Brain microvascular endothelial cell (primary cell): Measurements from ENCODE around the gene SRSF1.

ENCODE experiments used
- DNase-seq: peaks from one replicate; pipeline ENCODE4 v3.0.0-alpha.2; 2020
- H3K27ac ChIP-seq: fragments of 250-450 bp; sonication (Bioruptor Pico); 2 replicates; pipeline ENCODE4 v1.5.1; 2020; ENCODE audit warnings: mild to moderate bottlenecking, moderate library complexity
- H3K27me3 ChIP-seq: fragments of 250-450 bp; sonication (Bioruptor Pico); replicated peaks from 2 replicates; pipeline ENCODE4 v1.5.1; 2020; ENCODE audit warnings: mild to moderate bottlenecking
- H3K36me3 ChIP-seq: fragments of 250-450 bp; sonication (Bioruptor Pico); replicated peaks from 2 replicates; pipeline ENCODE4 v1.5.1; 2020; ENCODE audit warnings: mild to moderate bottlenecking
- H3K4me3 ChIP-seq: 2 replicates; pipeline ENCODE4 v1.5.1; 2011; ENCODE audit warnings: low read depth, mild to moderate bottlenecking, control low read depth, low read length, moderate library complexity
- in situ Hi-C: cut with HindIII; loops from 2 replicates; pipeline ENCODE4 v1.10.0; 2017; ENCODE audit warnings: low sequenced_read_pairs, low pct_ligation_motif_present
- TF ChIP-seq, protein P1 (sequence below): IDR thresholded peaks from 2 replicates; pipeline ENCODE4 v1.5.1; 2011; ENCODE audit warnings: low read depth, mild to moderate bottlenecking, moderate library complexity, low read length, control low read depth, inconsistent platforms; ENCODE audit errors: missing control alignments

SRSF1 gene

DNA sequence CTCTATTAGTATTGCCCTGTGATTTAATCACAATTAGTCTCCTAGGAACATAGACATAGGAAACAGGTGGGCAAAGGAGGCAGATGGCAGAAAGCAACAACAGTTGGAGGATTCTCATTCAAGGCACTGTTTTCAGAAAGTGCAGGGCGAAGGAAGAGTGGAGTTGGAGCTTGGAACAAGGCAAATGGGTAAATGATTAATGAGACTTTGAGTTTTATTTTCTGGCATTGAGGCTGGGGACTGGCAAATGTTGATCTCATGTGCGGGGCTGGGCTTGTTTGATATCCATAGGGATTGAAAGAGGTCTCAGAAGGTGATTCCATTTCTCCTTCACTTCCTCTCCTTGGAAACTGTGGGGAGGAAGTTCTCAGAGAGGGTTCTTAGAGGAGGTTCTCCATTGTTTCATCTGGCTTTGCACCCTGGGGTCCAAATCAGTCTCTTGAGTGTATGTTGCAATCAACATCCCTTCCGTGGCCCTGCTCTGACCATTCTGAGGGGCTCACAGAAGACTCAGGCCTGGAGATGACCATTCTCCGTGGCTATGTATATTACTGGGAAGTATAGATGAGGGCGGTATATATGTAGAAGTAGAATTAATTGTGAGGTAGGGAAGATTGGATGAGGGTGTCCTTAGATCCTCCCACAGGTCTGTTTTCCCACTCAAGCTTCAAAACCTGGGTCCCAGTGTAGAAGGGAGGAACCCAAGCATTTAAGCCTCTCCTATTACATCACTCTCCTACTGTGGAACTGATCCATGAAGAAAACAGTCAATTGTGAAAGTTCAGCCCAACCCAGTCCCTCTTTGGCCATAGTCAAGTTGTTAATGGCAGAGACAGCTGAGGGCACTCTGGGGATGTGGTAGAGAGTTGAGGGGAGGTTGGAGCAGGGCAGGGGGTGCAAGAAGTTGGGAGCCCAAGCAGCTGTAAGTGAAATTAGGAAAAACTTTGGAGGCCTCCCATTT is 36.5 kb upstream of the SRSF1 start:
- in situ Hi-C loops, result no loop called here
- Histone ChIP-seq H3K27ac (no peak overlapping the region), H3K36me3 (no peaks in the 10 kb centered on the region), H3K4me3 (no peak overlapping the region), H3K27me3 (peaks cover 4% of the 10 kb centered on the region)
- DNase-seq, result no peak
- TF ChIP-seq, protein P1, sequence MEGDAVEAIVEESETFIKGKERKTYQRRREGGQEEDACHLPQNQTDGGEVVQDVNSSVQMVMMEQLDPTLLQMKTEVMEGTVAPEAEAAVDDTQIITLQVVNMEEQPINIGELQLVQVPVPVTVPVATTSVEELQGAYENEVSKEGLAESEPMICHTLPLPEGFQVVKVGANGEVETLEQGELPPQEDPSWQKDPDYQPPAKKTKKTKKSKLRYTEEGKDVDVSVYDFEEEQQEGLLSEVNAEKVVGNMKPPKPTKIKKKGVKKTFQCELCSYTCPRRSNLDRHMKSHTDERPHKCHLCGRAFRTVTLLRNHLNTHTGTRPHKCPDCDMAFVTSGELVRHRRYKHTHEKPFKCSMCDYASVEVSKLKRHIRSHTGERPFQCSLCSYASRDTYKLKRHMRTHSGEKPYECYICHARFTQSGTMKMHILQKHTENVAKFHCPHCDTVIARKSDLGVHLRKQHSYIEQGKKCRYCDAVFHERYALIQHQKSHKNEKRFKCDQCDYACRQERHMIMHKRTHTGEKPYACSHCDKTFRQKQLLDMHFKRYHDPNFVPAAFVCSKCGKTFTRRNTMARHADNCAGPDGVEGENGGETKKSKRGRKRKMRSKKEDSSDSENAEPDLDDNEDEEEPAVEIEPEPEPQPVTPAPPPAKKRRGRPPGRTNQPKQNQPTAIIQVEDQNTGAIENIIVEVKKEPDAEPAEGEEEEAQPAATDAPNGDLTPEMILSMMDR, result no peak

DNA sequence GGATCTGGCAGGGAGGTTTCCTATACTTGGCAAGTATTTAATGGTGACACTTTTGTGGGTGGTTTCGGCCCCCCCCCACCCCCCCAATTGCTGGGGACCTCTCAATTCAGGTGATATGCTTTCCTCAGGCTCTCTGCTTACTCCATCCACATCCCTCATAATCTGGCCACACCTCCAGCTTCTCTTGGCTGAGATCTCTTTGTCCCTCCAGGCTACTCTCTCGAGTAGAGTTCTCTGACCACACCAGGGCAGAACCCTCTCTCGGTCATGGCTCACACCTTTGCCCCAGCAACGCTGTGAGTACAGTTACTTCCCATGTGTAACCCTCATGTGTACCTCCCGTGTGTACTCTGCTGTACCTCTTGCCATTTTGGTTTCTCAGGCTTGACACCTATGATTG is 34.1 kb upstream of the SRSF1 start:
- no peak for DNase-seq
- Histone ChIP-seq H3K36me3 (no peaks in the 10 kb centered on the region), H3K27me3 (peaks cover 4% of the 10 kb centered on the region), H3K27ac (no peak overlapping the region), H3K4me3 (no peak overlapping the region)
- in situ Hi-C loops, result no loop called here
- TF ChIP-seq, protein P1, result no peak

- in situ Hi-C loops, result no loop called here
- TF ChIP-seq, protein P1, result no peak
- no peak overlapping the region for H3K27ac ChIP-seq
- peaks cover 4% of the 10 kb centered on the region for H3K27me3 ChIP-seq
- no peaks in the 10 kb centered on the region for H3K36me3 ChIP-seq
- H3K4me3 ChIP-seq, result no peak overlapping the region
- DNase-seq, result no peak
Observed at GRCh38 chr17:58040386-58040785, 33.3 kb upstream of the SRSF1 start.

- TF ChIP-seq, protein P1, result no peak
- Histone ChIP-seq H3K4me3 (no peak overlapping the region), H3K36me3 (no peaks in the 10 kb centered on the region), H3K27me3 (peaks cover 4% of the 10 kb centered on the region), H3K27ac (no peak overlapping the region)
- in situ Hi-C loops, result no loop called here
- DNase-seq, result no peak
Observed at GRCh38 chr17:58039975-58040374, 32.9 kb upstream of the SRSF1 start.

DNA sequence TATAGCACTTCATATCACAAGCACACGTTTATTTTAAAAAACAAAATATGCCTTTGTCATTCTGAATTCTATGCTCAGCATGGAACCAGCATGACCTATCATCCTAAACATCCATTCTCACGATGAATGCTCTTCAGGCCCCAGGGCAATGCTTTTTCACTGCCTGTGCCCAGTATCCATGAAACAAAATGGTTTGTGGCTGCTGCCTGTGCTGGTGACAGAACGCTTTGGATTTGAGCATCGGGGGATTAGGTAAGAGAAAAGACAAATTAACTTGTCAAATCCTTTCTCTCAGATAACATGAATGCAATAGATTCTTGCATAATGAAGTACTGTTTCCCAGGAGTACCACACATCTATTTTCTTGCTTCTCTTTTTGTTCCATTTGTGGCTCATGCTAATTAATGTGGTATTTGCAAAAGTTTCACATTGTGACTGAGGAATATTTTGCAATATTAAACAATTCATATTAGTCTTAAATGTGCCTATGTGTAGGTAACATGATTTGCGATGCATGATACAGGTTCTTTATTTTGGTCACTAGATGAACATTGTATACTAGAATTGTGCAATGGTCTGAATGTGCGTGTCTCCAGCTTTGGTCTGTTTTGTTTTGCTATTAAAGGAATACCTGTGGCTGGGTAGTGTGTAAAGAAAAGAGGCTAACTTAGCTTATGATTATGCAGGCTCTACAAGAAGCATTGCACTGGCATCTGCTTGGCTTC is 25.8 kb upstream of the SRSF1 start:
- Histone ChIP-seq H3K36me3 (no peaks in the 10 kb centered on the region), H3K27ac (no peak overlapping the region), H3K27me3 (no peaks in the 10 kb centered on the region), H3K4me3 (no peak overlapping the region)
- TF ChIP-seq, protein P1, result no peak
- DNase-seq, result no peak
- in situ Hi-C loops, result no loop called here
